ENCODE data around the gene MYO1D.
"Not testable (repeated sequence)": the region's sequence is repeated elsewhere in the genome, so short reads cannot be mapped to it uniquely, and the experiment has no call there.

Gene MYO1D

DNA sequence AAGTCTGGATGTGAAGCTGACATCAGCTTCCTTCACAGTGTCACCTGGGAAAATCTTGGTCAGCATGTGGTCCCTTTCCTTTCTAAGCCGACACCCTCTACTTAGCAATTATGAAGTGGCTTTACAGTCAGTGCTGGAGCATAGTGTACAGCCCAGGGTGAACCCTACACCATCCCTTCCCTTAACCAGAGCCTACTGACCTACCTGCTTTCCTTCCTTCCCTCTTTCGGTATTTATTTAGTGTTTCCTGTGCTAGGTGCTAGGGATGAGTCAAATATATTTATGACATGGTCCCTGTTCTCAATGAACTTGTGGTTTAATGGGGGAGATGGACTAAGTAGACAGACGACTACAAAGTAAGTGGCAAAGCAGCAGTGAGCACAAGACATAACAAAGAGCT is 312.6 kb downstream of the MYO1D start:
- no peak for DNase-seq

DNA sequence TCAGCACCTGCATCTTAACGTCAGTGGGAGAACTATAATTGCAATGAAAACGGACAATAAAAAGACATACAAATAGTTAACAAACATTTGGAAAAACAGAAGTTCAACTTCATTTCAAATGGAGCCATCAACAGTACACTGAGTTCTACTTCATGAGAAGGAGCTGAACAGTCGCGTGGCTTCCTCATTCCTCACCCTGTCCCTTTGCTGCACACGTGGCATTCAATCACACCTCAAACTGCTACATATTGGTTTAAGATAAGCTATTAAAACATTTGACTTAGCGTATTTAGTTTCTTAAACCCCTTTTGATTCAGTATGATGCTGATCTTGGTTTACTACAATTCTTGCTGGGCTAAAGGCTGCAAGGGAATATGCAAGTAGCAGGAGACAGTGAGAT is 313.3 kb downstream of the MYO1D start:
- DNase-seq: no peak

DNA sequence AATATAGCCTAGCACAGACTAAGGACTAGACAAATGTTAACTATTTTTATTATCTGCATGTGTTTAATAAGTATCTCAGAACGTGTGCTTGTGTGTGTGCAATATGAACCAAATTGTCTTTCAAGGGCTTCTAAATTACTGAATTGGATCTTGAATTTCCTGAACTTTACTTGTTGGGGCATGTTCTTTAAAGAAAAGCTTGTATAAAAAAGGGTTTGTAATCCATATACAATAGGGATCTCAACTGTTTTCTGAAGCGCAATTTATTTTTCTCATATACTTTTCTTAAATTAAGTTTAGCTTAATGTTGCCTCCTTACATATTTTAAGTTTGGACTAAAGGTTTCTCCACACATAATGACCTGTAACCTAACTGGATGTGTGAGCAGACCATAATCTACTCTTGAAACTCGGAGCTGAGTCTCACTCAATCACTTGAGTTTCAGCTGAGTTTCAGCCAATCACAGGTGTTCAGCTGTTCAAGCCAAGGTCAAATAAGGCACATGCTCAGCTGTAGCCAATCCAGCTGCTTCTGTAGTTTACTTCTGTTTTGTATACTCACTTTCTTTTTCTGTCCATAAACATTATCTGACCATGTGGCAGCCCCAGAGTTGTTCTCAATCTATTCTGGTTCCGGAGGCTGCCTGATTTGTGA is 317.8 kb downstream of the MYO1D start:
- peak; percentile 24 for DNase-seq

DNA sequence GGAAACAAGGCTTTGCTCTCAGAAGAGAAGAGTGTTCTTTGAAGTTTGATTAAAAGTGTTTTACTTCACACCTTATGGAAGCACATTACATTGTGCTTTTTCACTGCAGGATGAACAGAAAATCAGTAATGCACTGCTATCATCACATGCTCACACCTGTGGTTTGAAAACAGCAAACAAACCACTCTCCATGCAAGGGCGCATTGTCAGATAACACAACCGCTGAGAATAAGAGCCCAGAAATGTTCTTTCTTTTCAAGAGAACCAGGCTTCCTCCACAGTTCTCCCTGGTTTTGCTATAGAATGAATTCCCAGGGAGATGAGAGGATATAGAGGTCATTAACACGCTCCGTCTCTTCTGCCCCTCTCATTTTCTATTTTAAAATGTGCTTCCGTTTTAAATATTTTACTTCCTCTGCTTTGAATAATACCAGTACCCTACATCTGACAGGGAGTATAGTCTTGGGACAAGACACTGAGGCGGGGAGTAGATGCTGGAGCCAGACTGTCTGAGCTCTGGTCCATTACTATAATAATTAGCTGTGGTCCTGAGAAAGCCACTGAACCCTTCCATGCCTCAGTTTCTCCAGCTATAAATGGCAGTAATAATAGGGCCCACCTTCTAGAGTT is 318.5 kb downstream of the MYO1D start:
- DNase-seq: no peak

DNA sequence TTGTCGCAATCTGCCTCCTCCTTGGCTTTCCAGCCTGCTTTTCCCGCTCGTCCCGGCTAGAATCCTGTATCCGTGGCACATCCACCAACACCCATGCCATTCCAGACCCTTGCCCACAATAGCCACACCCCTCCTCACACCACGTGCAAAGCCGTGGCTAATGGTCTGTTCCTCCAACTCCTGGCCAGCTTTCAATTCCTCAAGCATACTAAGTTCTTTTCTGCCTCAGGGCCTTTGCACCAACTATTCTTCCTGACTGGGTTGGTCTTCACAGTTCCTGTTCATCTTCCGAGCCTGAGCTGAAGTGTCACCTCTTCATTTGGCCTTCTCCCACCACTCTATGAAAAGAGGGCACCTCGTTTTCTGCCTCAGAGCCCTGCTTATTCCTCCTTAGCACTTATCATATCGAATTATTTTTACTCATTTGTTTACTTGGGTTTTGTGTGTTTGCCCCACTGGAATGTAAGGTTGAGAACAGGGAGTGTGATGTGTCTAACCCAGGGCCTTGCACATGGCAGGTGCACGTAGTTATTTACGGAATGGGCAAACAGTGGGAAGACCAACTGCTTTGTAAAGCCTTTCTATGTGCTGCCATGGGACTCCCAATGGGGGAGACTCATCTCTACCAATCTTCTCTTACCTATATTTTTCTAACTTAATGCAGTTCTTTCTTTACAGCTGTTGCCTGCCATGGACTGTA is 321.2 kb downstream of the MYO1D start:
- DNase-seq: no peak

DNA sequence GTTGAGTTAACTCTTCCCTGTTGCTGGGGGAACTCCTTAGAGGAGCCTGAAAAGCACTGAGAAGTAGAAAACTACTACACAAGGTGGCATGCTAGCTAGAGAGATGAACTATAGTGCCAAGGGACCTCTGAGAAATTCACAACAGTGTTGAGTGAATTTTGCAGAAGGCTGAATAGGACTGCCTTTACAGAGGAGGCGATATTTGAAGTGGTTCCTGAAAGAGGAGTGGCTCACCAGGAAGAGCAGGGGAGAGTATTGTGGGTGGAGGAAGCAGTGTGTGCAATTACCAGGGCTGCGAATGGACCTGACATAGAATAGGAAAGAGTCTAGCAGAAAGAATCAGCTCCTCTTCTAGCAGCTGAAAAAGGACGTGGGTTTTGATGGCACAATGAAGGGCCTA is 323.8 kb downstream of the MYO1D start:
- DNase-seq: no peak

DNA sequence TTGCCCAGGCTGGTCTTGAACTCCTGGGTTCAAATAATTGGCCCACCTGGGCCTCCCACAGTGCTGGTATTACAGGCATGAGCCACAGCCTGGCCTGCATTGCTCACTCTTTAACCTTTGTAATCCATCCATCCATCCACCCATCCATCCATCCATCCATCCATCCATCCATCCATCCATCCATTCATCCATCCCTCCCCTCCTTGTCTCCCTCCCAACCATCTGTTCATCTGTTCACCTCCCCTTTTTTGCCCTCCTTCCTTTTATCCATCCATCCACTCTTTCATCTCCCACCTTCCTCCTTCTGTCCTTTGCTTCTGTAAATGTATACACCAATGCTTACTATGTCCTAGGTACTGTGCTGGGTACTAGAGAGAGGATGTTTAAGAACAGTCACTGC is 324.6 kb downstream of the MYO1D start:
- no peak for DNase-seq

DNA sequence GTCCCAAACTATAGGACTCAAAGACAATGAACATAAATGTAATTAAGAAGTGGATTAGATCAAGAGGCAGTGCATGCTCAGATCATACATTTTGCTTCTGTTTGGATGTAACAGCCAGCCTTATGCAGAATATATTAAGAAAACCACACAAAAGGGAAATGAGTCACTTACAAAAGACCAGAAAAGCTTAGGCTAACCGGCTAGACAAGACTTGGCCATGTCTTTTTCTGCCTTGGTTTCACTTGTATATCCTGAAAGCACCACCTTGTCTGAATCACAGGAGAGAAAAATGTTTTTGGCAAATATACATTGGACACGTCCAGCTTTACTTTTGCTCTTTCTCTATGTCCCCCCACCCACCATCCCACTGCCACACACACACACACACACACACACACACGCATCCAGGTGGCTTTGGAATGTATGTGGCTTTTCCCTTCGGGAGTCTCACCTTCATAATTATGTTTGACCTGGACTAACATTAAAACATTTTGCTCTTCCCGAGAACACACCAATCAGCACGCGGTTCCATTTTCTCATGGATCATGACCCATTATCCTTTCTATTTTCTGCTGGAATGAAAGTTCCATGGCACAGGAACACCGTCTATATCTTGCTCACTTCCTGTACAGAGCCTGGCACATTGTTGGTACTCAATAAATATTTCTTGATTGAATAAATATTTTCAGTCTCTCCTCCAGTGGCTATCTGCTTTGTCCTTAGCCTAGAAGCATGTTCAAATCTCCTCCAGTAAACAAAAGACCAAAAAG is 325.6 kb downstream of the MYO1D start:
- DNase-seq: no peak

DNA sequence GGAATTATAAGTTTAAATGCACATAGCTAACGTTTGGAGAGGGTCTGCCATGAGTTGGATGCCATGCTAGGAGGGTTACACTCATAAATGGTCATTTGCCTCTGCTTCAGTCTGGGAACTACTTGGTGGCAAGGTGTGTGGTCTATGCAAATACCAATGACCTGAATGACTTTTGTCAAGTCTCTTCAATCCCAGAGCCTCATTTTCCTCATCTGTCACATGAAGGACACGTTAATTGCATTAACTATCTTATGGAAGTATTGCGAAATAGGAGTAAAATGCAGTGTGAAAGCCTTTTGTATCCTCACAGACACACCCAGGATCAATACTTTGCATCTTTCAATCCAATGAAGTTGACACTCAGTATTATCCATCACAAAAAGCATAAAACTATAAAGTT is 327.4 kb downstream of the MYO1D start:
- peak; percentile 9 for DNase-seq

DNA sequence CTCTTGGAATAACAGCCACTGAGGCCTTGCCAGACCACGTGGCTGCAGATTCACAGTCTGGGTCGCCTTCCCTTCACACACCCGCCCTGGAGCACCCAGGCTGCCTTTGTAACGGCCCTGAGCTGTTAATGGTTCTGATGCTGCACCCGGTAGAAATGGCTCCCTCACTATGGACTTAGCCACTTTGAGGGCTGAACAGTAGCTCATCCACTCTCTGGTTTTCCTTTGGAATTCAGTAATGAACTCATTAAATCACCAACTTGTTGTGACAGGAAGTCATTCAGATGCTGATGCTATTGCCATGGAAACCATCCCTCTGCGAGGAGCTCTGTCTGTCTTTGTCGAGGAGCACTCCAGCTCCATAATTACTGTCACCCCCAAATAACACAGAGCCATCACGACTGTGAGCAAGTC is 330.9 kb downstream of the MYO1D start:
- DNase-seq: peak; percentile 42

DNA sequence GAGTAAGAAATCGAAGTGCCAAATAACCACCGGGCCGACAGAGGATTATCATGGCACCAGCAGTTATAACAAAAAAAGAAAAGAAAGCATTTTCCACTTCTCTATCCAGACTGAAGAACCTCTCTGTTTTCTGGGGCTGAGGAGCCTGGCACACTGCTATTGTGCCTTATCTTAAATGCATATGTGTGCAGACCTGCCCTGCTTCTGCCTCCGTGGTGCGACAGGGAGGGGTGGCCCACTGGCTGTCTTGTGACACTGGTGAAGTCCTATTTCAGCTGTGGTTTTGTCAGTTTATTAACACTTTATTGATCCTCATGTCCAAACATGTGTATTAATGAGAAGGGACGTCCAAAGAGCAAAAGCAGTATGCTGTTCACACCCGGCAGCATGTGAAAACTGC is 334.7 kb downstream of the MYO1D start:
- DNase-seq: no peak

DNA sequence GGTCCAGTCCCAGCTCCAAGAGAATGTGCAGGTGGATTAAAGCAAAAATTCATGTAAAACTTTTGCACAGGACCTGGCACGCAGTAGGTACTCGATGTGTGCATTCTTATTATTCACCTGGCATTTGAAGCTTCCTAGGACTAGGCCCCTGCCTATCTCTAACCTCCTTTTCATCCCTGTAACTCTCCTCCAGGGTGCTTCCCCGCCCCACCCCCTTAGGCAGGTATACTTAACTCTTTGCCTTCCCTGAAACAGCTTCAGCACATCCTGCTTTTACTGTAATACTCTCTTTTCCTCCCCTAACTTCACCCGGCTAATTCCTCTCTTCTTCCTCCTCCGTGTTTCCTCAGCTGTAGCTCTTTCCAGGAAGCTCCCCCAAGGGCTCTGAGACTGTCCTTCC is 335.3 kb downstream of the MYO1D start:
- DNase-seq: no peak

DNA sequence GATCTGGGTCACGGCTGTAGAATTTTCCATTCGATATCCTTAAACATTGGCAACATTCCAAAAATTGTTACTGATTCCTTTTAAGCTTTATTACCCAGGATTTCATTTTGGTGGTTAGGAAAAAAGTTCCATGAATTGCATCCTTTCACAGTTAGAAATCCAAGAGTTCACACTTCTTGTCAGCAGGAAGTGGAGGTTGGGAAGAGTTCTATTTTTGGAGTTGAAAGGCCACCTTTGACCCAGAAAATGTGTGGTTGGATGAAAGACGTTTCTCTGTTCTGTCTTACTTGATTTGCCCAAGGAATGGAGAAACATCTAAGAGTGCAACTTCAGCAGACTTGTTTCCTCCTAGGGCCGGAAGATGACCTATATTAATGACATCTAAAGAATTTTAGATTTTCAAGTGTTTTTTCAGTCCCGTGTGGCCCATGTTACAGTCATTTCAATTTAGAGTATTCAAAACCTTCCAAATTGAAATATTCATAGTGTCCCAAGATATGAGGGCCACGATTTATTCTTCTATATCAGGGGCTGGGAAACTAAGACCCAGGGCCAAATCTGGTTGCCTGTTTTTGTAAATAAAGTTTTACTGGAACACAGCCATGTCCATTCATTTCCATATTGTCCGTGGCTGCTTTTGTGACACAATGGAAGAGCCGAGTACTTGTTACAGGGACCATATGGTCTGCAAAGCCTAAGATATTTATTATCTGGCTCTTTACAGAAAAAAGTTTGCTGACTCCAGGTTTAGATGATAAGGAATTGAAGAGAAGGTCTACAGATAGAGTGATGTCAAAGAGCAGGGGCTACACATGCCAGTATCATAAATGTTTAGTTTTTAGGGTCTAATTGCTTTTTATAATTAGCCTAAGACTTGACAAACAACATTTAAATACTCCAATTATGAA is 339.9 kb downstream of the MYO1D start:
- DNase-seq: no peak

DNA sequence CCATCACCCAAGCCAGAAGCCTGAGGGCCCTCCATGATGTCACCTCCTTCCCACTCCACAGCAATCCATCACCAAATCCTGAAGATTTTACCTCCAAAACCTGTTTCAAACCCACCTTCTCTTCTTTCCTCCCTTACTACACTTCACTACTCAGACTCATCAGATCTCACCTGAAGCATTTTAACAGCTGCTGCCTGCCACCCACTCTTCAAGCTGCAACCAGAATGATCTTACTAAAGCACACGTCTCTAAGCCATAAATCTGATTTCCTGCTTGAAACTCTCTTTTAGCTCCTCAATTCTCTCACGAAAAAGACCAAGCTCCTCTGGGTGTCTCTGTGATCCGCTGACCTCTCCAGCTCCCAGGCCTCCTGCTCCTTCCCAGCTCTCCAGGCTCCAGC is 343.6 kb downstream of the MYO1D start:
- DNase-seq: peak; percentile 43

DNA sequence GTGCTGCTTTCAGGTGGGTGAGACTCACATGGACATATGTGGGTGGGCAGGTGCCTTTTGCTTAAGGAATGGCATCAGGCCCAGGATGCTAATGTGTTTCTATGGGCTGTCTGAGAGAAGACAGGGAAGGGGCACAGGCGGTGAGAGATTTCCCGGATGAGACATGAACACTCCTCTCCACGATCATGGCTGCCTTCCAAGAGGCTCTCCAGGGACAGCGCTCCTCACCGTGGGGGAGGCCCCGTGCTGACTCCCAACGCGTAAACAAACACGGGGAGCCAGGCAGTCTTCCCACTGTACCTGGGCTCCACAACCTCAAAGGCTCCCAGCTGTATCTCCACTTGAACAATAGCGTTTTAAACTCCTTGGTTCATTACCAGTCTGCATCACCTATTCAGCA is 347.3 kb downstream of the MYO1D start:
- peak; percentile 52 for DNase-seq

DNA sequence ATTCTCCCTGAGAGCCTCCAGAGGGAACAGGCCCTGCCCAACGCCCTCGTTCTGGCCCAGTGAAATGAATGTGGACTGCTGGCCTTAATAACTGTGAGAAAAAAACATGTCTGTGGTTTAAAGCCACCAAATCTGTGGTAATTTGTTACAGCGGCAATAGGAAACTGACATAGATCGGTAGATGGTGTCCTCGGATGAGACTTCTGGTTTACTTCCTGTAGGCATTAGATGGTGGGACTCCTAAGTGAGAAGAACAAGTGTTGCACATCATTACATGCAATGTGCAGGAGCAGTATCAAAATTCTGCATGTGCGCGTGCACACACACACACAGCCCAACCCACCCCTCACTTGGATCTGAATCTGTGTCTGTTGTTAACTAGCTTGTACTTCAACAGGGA is 348.1 kb downstream of the MYO1D start:
- no peak for DNase-seq

DNA sequence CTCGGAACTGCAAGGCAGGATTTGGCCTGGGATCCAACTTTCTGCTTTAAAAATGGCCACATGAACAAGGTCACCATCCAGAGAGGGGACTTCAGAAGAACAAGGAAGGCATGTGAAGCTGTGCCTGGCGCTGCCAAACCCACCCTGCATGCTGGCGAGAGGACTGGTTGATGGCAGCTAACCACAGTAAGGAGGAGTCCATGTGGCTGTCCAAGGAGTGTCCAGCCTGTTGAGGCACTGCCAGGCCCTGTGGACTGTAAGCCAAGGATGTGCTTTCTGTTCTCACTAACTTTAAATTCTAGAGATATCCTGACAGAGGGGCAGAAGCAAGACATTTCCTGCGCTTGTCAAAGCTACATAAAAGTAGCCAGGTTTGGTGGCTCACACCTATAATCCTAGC is 349.8 kb downstream of the MYO1D start:
- DNase-seq: no peak

DNA sequence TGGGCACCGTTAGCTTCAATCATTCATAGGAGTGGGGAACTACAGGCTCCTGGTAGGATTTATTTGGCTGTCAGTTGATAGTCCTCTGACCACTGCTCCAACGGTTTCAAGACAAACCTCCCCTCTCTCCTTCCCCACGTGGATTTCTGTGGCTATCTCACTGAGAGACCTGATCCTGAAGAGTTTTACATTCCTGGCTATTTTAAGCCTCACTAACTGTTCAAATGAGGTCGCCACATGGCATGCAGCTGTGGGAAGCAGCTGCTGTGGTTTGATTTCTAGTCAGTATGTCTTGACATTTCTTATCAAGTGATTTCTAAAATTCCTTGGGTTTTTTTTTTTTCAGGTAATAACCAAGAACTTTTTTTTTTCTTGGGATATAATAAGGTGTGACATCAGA is 351.8 kb downstream of the MYO1D start:
- DNase-seq: peak; percentile 70

DNA sequence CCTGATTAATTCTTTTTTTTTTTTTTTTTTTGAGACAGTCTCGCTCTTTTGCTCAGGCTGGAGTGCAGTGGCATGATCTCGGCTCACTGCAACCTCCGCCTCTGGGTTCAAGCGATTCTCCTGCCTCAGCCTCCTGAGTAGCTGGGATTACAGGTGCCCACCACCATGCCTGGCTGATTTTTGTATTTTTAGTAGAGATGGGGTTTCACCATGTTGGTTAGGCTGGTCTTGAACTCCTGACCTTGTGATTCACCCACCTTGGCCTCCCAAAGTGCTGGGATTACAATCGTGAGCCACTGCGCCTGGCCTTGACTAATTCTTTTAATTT is 352.4 kb downstream of the MYO1D start:
- not testable (repeated sequence) for DNase-seq

DNA sequence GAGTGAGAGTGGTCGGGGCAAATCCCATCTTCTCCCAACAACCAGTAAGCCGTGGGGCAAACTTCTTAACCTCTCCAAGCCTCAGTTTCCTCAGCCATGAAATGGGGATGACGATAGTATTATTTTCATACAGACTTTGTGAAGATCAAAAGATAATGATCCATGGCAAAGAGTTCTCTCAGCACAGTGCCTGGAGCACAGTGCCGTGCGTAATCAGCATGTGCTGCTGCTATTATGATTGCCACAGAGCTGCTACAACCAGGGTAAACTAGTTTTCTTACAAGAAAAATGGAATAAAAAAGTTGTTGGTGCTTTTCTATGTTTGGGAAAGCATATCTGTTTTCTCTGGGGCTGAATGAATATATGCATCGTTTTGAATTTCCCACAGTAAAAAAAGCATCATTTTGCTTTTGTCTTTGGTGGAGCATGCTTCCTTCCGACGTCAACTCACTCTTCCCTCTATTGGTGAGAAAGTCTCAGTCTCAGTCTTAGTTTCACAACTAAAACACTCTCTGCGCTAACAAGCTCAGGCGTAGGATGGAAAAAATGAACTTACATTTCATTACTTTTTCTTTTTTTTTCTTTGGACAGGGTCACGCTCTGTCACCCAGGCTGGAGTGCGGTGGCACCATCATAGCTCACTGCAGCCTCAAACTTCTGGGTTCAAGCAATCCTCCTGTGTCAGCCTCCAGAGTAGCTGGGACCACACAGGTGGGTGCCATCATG is 352.9 kb downstream of the MYO1D start:
- DNase-seq: no peak

DNA sequence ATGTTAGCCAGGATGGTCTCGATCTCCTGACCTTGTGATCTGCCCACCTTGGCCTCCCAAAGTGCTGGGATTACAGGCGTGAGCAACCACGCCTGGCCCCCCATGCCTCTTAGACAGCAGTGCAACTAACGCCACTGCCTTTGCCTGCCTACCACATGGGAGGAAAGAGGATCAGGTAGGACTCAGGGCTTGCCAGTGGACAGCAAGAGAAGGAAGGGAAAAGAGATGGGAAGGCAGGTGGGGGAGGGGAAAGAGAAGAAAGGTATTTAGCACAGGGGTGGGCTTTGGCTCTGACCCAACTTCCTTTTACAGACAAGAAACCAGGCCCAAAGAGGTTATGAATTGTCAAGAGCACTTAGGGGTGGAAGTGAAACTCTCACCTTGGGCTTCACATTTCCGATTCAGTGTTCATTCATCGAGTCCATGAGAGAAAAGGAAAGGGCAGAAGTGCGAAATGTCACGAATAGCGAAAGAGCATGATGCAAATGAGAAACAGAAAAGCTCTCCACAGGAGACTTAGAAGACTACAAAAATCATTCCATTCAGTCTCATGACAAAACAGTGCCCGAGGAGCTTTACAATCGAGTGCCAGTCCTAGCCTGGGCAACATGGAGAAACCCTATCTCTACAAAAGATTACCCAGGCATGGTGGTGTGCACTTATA is 353.8 kb downstream of the MYO1D start:
- no peak for DNase-seq

Measured in NCI-H82 (cell line).